Measurements from ENCODE around the gene SENP6.
"Not testable (repeated sequence)": the region's sequence is repeated elsewhere in the genome, so short reads cannot be mapped to it uniquely, and the experiment has no call there.

Gene SENP6

GRCh38 chr6:75601304-75602245 lies at the start of gene SENP6:
Gene SENP6 (plus strand): TSS chr6:75601880. CDS start chr6:75602525, 645 bp downstream.
- peak; percentile 34 to 55 for DNase-seq (ENCODE audit: low read depth in 2 of 2, low spot score in 1 of 2)

GRCh38 chr6:75556240-75556639 lies 45.4 kb upstream of the SENP6 start:
- no peak for DNase-seq (ENCODE audit: low read depth in 2 of 2, low spot score in 1 of 2)

- DNase-seq (ENCODE audit: low read depth in 2 of 2, low spot score in 1 of 2), result no peak
Measured at GRCh38 chr6:75557068-75557467, 44.6 kb upstream of the SENP6 start.

- no peak for DNase-seq (ENCODE audit: low read depth in 2 of 2, low spot score in 1 of 2)
Measured at GRCh38 chr6:75563032-75563431, 38.6 kb upstream of the SENP6 start.

- no peak for DNase-seq (ENCODE audit: low read depth in 2 of 2, low spot score in 1 of 2)
Measured at GRCh38 chr6:75566137-75566767, 35.4 kb upstream of the SENP6 start.

- no peak for DNase-seq (ENCODE audit: low read depth in 2 of 2, low spot score in 1 of 2)
Measured at GRCh38 chr6:75568100-75568499, 33.6 kb upstream of the SENP6 start.

GRCh38 chr6:75568965-75569364 lies 32.7 kb upstream of the SENP6 start:
- DNase-seq (ENCODE audit: low read depth in 2 of 2, low spot score in 1 of 2), result no peak

GRCh38 chr6:75570671-75571070 lies 31.0 kb upstream of the SENP6 start:
- DNase-seq (ENCODE audit: low read depth in 2 of 2, low spot score in 1 of 2), result not testable (repeated sequence)

- no peak for DNase-seq (ENCODE audit: low read depth in 2 of 2, low spot score in 1 of 2)
Measured at GRCh38 chr6:75572072-75572471, 29.6 kb upstream of the SENP6 start.

- no peak for DNase-seq (ENCODE audit: low read depth in 2 of 2, low spot score in 1 of 2)
Measured at GRCh38 chr6:75579951-75580350, 21.7 kb upstream of the SENP6 start.

GRCh38 chr6:75581231-75581630 lies 20.4 kb upstream of the SENP6 start:
- no peak for DNase-seq (ENCODE audit: low read depth in 2 of 2, low spot score in 1 of 2)

GRCh38 chr6:75584552-75584951 lies 17.1 kb upstream of the SENP6 start:
- DNase-seq (ENCODE audit: low read depth in 2 of 2, low spot score in 1 of 2), result not testable (repeated sequence)

- no peak for DNase-seq (ENCODE audit: low read depth in 2 of 2, low spot score in 1 of 2)
Measured at GRCh38 chr6:75588948-75589347, 12.7 kb upstream of the SENP6 start.

GRCh38 chr6:75590370-75590769 lies 11.3 kb upstream of the SENP6 start:
- DNase-seq (ENCODE audit: low read depth in 2 of 2, low spot score in 1 of 2), result no peak

GRCh38 chr6:75596380-75596779 lies 5.3 kb upstream of the SENP6 start:
- not testable (repeated sequence) for DNase-seq (ENCODE audit: low read depth in 2 of 2, low spot score in 1 of 2)

GRCh38 chr6:75600768-75601167 lies 912 bp upstream of the SENP6 start:
- no peak for DNase-seq (ENCODE audit: low read depth in 2 of 2, low spot score in 1 of 2)

- peak; percentile 26 to 30 for DNase-seq (ENCODE audit: low read depth in 2 of 2, low spot score in 1 of 2)
Measured at GRCh38 chr6:75602246-75603105, 796 bp downstream of the SENP6 start.

GRCh38 chr6:75603106-75603420 lies 1.4 kb downstream of the SENP6 start:
- DNase-seq (ENCODE audit: low read depth in 2 of 2, low spot score in 1 of 2), result no peak

- DNase-seq (ENCODE audit: low read depth in 2 of 2, low spot score in 1 of 2), result no peak
Measured at GRCh38 chr6:75604294-75604693, 2.6 kb downstream of the SENP6 start.

- DNase-seq (ENCODE audit: low read depth in 2 of 2, low spot score in 1 of 2), result no peak
Measured at GRCh38 chr6:75605635-75606034, 4.0 kb downstream of the SENP6 start.

GRCh38 chr6:75608304-75608703 lies 6.6 kb downstream of the SENP6 start:
- no peak for DNase-seq (ENCODE audit: low read depth in 2 of 2, low spot score in 1 of 2)
